ENCODE measurements around the gene CDKN2B-AS1. TPM values are rescaled to one million over a fixed set of nuclear protein-coding genes. Genes with fewer than 3 reads are reported as not detected.

Gene CDKN2B-AS1
- total RNA-seq, 4 donors from 2014 or later = 0.42 to 3.9 (median 0.69) TPM; not detected in 1

GRCh38 chr9:22154064-22154463 lies 159.5 kb downstream of the CDKN2B-AS1 start:
- Histone ChIP-seq H3K4me3 (no peak overlapping the region), H3K27me3 (no peaks in the 10 kb centered on the region), H3K9me3 (no peaks in the 10 kb centered on the region), H3K36me3 (no peaks in the 10 kb centered on the region), H3K27ac (no peak overlapping the region), H3K4me1 (no peaks in the 10 kb centered on the region)
- TF ChIP-seq POLR2A (IDR thresholded peaks at IDR 0.05) = no peak
- no peak for TF ChIP-seq POLR2AphosphoS5 (IDR thresholded peaks at IDR 0.05)
- TF ChIP-seq, protein P1, sequence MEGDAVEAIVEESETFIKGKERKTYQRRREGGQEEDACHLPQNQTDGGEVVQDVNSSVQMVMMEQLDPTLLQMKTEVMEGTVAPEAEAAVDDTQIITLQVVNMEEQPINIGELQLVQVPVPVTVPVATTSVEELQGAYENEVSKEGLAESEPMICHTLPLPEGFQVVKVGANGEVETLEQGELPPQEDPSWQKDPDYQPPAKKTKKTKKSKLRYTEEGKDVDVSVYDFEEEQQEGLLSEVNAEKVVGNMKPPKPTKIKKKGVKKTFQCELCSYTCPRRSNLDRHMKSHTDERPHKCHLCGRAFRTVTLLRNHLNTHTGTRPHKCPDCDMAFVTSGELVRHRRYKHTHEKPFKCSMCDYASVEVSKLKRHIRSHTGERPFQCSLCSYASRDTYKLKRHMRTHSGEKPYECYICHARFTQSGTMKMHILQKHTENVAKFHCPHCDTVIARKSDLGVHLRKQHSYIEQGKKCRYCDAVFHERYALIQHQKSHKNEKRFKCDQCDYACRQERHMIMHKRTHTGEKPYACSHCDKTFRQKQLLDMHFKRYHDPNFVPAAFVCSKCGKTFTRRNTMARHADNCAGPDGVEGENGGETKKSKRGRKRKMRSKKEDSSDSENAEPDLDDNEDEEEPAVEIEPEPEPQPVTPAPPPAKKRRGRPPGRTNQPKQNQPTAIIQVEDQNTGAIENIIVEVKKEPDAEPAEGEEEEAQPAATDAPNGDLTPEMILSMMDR (IDR thresholded peaks at IDR 0.05) = no peak
- TF ChIP-seq EP300 (IDR thresholded peaks at IDR 0.05) = no peak
- ATAC-seq = no peak
- WGBS, 2 donors (ENCODE audit: low coverage in 1 of 2) = 100% methylated on average over 1 of the region's 10 CpGs; no CpG with 5 or more reads in 1 of the 2 donors

DNA sequence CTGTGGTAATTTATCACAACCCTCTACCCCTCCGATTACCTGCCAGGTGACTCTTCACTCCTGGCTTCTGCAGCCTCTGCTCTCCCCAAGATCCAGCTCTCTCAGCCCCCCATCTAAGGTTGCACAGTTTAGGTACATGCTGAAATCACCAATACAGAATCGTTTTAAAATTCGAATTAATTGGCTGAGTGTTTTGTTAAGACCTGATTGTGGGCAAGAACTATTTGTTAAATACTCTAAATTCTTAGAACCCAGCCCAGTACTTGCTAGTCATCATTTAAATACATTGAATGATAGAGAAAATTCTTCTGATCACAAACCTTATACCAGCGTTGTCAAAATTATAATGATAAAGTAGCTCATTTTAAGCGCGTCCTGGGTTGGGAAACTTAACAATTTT lies 162.0 kb downstream of the CDKN2B-AS1 start:
- H3K27me3 ChIP-seq = no peaks in the 10 kb centered on the region
- H3K4me1 ChIP-seq = no peaks in the 10 kb centered on the region
- 73 to 91% methylated on average over 6 of the region's 6 CpGs for WGBS, 2 donors (ENCODE audit: low coverage in 1 of 2)
- no peaks in the 10 kb centered on the region for H3K36me3 ChIP-seq
- no peak overlapping the region for H3K4me3 ChIP-seq
- no peak for ATAC-seq
- no peak overlapping the region for H3K27ac ChIP-seq
- no peaks in the 10 kb centered on the region for H3K9me3 ChIP-seq
- TF ChIP-seq POLR2AphosphoS5 (IDR thresholded peaks at IDR 0.05) (no peak), POLR2A (IDR thresholded peaks at IDR 0.05) (no peak)
- TF ChIP-seq, protein P1 (IDR thresholded peaks at IDR 0.05) = no peak

DNA sequence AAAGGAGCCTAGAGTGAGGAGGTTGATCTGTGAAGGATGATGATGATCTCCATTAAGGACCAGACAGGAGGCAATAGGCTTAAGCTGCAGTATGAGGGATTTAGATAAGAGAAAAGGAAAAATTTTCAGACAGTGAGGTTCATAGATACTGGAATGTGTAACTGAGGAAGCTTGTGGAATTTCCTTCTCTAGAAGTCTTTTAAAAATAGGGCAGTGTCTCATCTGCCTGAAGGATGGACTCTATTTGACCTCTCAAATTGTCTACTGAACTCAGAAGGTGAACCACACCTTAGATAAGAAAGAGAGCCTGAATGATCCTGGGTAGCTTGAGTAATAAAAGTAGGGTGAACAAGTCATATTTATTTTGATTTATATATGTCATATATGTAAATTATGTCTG lies 162.7 kb downstream of the CDKN2B-AS1 start:
- H3K4me3 ChIP-seq = no peak overlapping the region
- no peaks in the 10 kb centered on the region for H3K27me3 ChIP-seq
- no peaks in the 10 kb centered on the region for H3K4me1 ChIP-seq
- no peak for ATAC-seq
- no peaks in the 10 kb centered on the region for H3K9me3 ChIP-seq
- TF ChIP-seq, protein P1 (IDR thresholded peaks at IDR 0.05) = no peak
- TF ChIP-seq POLR2A (IDR thresholded peaks at IDR 0.05) = no peak
- no peak for TF ChIP-seq EP300 (IDR thresholded peaks at IDR 0.05)
- TF ChIP-seq POLR2AphosphoS5 (IDR thresholded peaks at IDR 0.05) = no peak
- H3K36me3 ChIP-seq = no peaks in the 10 kb centered on the region
- no peak overlapping the region for H3K27ac ChIP-seq

DNA sequence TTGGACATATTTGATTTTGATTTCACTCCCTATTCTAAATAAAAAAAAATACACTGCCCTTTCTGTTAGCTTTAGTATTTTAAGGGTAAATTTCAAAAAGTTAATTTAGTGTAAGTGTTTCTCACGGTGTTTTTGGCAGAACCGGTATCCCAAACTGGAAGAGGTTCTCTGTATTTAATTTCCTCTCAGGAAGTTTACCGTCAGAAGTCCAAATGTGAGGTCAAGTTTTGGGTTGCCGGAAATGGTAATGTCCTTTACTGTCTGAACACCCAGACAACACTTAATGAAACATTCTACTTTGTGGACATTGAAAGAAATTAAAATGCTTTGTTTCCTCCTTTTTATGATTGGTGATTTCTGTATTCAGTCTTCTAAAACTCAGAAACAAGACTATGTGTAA lies 163.2 kb downstream of the CDKN2B-AS1 start:
- Histone ChIP-seq H3K9me3 (no peaks in the 10 kb centered on the region), H3K27me3 (no peaks in the 10 kb centered on the region), H3K27ac (no peak overlapping the region), H3K4me3 (no peak overlapping the region), H3K4me1 (no peaks in the 10 kb centered on the region), H3K36me3 (no peaks in the 10 kb centered on the region)
- WGBS, 2 donors (ENCODE audit: low coverage in 1 of 2) = 54 to 63% methylated on average over 4 of the region's 4 CpGs
- no peak for ATAC-seq
- no peak for TF ChIP-seq POLR2A (IDR thresholded peaks at IDR 0.05)
- TF ChIP-seq EP300 (IDR thresholded peaks at IDR 0.05) = no peak
- no peak for TF ChIP-seq POLR2AphosphoS5 (IDR thresholded peaks at IDR 0.05)

DNA sequence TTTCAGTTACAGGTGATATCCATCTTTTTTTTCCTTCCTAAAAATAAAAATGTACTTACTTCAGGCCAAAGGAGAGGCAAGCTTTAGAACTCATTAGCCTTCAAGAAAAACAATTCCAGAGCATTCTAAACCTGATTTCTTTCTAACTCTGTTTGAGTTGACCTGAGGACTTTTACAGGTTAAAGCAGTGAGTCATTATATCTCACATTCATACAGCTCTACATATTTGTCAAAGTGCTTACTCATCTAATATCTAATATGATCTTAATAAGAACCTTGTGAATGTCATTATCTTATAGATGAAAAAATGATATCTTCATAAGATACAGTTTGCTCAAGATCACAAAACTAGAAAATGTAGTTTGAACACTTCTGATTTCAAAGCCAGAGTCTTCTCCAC lies 163.7 kb downstream of the CDKN2B-AS1 start:
- H3K9me3 ChIP-seq = no peaks in the 10 kb centered on the region
- H3K27me3 ChIP-seq = no peaks in the 10 kb centered on the region
- no peak overlapping the region for H3K4me3 ChIP-seq
- TF ChIP-seq EP300 (IDR thresholded peaks at IDR 0.05) = no peak
- TF ChIP-seq POLR2A (IDR thresholded peaks at IDR 0.05) = no peak
- TF ChIP-seq, protein P1 (IDR thresholded peaks at IDR 0.05) = no peak
- no peak for TF ChIP-seq POLR2AphosphoS5 (IDR thresholded peaks at IDR 0.05)
- H3K27ac ChIP-seq = no peak overlapping the region
- no peaks in the 10 kb centered on the region for H3K4me1 ChIP-seq
- ATAC-seq = no peak
- H3K36me3 ChIP-seq = no peaks in the 10 kb centered on the region
